ENCODE data around the gene ROBO3.

DNA sequence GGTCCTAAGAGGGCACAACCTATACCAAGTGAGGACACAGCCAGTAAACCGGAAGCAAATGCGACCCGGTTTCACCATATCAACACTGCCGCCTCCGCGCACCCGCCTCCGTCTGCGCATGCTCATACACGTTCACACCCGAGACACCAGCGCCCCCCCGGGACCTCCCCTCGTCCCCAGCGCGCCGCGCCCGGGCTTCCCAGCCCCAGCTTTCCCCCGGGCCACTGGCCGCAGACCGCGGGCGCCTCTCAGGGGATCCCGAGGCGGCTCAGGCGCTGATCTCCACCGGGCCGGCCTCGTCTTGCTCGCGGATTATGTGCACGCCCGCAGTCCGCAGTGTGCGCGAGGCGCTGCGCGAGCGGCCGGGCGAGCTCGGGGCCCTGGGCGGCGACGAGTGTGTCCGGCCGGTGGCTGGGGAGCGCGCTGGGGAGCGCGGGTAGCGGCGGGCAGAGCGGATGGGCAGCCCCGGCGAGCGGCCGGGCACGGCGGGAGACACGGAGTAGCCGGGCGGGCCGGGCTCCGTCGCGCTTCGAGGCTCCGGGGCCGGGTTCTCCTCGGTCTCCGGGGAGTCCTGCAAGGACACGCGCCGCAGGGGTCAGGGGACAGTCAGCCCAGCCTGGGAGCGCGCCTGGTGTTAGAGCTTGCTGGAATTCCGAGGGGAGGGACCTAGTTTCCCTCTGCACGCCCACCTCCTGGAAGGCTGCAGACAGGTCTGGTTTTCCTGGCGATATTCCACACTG is 55.8 kb downstream of the ROBO3 start:
- TF ChIP-seq, protein P1, sequence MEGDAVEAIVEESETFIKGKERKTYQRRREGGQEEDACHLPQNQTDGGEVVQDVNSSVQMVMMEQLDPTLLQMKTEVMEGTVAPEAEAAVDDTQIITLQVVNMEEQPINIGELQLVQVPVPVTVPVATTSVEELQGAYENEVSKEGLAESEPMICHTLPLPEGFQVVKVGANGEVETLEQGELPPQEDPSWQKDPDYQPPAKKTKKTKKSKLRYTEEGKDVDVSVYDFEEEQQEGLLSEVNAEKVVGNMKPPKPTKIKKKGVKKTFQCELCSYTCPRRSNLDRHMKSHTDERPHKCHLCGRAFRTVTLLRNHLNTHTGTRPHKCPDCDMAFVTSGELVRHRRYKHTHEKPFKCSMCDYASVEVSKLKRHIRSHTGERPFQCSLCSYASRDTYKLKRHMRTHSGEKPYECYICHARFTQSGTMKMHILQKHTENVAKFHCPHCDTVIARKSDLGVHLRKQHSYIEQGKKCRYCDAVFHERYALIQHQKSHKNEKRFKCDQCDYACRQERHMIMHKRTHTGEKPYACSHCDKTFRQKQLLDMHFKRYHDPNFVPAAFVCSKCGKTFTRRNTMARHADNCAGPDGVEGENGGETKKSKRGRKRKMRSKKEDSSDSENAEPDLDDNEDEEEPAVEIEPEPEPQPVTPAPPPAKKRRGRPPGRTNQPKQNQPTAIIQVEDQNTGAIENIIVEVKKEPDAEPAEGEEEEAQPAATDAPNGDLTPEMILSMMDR (conservative IDR thresholded peaks at IDR 0.05): no peak
- TF ChIP-seq EZH2 (IDR thresholded peaks at IDR 0.05; ENCODE audit: low read depth): no peak

Data from PC-9 (cell line).